GF-D8 (cell line): ENCODE data around the gene ZNF805.
"Not testable (repeated sequence)": the region's sequence is repeated elsewhere in the genome, so short reads cannot be mapped to it uniquely, and the experiment has no call there.

Experiments
- DNase-seq: peaks from one replicate; lab custom pipeline; 2025; lab: John Stamatoyannopoulos, UW

The ZNF805 gene

DNA sequence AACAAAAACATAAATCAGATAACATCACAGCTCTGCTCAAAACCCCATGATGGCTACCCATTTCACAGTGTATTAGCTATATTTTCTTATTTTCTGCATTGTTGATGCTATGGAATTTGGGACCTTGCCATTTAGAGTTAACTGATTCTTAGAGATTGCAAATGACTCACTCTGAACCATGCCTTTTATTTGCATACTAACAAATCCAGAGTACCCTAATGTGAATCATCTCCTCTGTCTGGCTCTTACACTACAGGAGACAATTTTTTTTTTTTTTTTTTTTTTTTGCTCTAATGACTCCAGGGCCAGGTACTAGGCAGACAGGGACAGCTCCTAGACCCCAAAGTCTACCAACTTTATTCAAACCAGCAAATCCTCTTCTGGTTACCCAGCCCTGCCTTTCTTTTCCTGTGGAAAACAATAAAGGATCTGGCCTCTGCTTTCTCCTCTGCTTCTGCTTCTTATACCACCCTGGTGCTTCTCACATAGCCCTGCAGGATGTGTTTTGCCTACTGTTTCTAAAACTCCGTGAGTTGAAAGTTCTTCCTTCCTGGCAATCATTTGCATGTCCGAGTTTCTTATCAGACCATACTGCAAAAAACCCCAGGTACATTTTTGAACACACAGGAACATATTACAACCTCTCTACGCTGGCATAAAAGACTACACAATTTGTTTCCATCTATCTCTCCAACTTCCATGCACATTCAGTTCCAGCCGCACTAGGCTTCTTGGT lies 29.3 kb downstream of the ZNF805 start:
- DNase-seq, result no peak

DNA sequence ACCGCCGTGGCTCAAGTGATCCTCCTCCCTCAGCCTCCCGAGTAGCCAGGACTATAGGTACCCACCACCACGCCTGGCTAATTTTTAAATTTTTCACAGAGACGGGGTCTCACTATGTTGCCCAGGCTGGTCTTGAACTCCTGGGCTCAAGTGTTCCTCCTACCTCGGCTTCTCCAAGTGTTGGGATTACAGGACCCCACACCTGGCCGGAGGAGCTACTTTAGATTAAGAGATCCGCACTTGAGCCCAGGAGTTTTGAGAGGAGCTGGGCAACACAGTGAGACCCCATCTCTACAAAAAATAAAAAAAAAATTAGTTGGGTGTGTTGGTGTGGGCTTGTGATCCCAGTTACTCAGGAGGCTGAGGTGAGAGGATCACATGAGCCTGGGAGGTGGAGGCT lies 30.8 kb downstream of the ZNF805 start:
- DNase-seq, result no peak

DNA sequence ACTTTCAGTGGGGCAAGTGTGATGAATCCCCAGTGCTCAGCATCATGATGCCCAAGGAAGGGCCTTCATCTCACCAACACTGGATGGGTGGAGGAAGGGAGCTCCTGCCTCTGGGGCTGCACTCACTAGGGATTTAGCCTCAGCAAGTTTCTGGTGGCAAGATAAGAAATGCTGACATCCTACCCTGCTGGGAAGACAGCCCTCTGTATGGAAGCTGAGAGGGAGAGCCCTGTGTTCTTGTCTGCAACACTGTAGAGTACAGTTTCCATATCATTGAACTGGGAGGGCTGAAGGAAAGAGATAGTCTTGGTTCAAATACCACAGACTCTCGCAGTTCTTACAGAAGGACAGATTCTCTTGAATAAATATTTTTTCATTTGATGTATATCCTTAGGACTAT lies 32.6 kb downstream of the ZNF805 start:
- no peak for DNase-seq

DNA sequence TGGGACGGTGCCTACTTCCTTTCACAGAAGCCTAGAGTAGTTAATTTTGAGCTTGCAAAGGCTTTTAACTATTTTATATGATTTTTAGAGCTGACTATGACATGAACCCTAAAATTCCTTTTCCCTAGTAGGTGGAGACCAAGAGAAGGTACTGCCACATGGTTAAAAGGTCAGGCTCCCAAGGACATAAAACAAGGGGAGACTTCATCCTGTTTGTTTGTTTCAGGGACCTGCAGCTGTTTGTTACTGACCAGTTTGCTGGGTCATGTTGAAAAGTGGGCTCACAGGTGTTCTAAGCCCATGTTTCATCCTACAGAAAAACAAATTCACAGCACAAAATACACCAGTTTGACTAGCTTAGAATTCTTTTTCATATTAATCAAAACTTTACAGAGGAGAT lies 36.0 kb downstream of the ZNF805 start:
- DNase-seq, result no peak

DNA sequence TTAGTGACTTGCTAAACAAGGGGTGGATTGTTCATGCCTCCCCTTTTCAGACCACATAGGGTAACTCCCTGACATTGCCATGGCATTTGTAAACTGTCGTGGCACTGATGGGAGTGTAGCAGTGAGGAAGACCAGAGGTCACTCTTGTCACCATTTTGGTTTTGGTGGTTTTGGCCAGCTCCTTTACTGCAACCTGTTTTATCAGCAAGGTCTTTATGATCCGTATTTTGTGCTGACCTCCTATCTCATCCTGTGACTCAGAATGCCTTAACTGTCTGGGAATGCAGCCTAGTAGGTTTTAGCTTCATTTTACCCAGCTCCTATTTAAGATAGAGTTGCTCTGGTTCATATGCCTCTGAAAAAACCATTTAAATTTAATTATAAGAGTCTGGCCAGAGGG lies 38.0 kb downstream of the ZNF805 start:
- not testable (repeated sequence) for DNase-seq

DNA sequence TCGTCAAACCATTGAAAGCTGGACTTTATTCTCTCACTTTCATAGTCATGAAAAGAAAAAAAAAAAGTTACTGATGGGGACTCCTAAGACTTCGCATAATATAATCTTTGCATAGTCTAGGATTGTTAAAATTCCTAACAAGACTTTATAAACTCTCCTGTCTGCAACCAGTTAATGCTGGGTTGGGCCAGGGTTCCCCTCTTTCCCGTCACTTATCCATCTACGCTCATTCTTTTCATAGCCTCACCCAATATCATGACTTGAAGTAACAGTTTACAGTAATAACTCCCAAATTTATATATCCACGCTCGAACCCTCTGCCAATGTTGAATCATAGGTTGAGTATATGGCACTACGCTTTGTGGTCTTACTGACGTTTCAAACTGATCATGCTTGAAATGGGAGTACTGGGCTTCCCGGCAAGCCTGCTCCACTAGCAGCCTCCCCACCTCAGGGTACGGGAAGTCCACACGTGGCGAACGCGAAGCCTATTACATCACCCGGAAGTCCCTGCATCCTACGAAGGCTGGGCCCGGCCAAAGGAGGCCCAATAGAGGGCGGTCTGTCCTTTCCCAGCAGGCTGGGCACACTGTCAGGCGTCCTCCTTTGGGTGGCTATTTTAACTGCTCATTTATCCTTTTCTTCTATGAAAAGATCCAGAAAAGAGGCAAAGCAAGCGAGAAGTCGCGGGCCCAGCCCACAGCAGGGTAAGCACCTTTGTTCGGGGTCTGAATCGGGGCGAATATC lies 39.2 kb downstream of the ZNF805 start:
- DNase-seq, result peak; percentile 87

DNA sequence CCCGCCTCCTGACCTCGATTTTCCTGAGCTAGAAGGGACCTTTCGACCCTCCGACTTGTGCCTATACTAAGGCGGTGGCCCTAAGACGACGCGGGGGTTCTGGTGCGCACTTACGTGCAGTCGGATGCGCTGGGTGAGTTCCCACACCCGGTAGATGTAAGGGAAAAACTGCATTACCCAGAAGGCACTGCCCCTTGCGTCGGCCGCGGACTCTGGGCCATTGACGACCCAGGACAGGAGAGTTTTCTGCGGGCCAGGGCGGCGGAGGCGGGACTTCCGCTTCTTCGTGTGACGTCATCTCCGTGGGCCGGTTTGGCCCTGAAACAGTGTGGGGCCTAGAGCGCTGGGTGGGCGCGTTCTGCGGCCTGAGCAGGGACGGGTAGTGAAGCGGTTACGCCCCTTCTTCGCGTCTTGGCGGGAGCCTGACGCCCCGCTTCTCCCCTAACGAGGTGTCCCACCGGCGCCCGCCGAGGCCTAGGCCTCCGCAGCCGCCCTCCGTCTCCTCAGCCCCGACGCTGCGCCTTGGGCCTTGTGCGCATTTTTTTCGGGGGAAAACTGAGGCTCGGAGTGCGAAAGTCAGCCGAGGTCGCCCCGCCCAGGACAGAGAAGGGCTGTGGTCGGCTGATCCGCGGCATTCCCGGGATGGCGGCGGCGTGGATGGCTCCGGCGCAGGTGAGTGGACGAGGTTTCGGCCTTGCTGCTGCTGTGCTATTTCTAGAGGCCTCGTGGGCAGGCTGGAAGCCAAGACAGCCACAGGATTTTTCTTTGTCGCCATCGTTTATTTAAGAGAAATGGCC lies 39.9 kb downstream of the ZNF805 start, which contains the start of gene ZNF460:
Gene ZNF460, plus strand, starts transcription at position 321 of the 797 bp plus-strand sequence. Its CDS starts 322 bp downstream, at position 643.
- peak; percentile 88 for DNase-seq

DNA sequence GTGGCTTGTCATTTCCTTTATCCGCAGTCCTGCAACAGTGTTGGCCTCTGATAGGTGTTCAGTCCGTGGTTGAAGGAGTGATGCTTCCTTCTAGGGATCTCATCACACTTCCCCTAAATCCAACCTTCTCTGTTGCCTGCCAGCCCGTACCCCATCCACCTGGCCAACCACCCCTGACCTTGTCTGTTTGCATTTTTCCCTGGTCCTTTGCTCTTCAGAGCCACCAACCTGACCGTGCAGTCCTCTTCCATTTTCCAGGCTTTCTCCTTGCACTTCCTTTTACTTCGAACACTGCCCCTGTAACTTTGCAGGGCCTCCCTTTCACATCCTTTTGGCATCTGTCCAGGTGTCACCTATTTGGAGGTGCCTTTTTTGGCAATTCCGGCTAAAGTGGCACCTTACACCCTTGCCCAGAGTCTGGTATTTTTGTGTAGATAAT lies 40.5 kb downstream of the ZNF805 start:
- no peak for DNase-seq

DNA sequence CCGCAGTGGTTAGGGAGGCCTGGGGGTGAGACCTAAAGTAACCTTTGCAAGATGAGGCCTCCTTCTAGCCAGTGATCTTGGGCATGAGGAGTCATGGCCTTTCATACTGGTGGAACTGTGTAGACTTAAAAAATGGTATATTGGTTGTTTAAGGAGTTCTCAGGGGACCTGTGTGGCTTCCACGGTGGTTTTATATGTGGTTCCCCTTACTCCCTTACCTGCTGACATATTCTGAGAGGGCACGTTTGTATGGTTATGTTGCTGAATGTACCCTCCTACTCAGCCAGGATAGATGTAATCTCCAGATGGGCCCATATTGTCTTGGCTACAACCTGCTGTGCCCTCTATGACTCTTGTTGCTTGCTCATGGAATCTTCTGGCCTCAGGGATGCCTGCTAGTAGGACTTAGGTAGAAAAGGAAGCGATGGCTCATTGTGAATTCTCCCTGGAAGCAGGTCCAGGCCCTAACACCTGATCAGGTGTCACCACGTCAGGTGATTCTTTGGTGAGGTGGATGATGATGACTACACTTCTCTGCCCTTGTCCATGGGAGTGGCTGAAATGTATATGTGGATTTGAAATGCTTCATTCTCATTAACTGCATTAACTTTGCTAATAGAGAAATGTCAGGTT lies 41.7 kb downstream of the ZNF805 start:
- no peak for DNase-seq

DNA sequence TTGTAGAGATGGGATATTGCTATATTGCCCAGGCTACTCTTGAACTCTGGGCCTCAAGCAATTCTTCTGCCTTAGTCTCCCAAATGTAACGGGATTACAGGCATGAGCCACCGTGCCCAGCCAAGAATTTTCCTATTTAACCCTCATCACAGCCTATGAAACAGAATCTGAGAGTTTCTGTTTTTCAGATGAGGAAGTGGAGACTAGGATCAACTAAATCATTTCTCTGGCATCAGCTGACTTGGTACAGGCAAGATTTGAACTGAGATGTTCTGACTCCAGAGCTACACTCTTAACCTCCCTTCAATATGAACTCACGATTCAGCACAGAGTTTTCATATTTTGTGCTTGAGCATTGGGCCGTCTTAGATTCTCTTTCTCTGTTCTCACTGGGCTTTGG lies 47.9 kb downstream of the ZNF805 start:
- no peak for DNase-seq

DNA sequence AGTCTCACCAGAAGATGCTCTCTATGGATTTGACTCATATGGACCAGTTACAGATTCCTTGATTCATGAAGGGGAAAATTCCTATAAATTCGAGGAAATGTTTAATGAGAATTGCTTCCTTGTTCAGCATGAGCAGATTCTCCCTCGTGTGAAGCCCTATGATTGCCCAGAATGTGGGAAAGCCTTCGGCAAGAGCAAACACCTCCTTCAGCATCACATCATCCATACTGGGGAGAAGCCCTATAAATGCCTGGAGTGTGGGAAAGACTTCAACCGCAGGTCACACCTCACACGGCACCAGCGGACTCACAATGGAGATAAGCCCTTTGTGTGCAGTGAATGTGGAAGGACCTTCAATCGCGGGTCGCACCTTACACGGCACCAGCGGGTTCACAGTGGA lies 50.5 kb downstream of the ZNF805 start:
- no peak for DNase-seq

DNA sequence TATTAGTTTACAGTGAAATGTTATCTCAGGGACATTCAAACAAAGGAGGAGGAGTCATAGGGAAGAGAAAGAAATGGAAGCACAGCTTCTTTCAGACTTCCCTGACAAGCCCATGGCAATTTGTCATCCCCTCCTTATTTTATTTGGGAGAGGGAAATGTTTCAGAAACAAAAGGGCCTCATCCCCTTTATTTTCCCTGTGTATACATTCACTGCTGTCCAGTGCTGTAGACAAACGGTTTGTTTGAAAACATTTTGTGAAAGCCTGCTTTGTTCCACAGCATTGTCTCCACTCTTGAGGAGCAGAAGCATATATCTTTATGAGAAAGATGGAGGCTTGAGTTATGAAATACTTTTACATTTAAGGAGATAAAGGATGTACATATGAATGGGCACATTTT lies 52.1 kb downstream of the ZNF805 start:
- no peak for DNase-seq

DNA sequence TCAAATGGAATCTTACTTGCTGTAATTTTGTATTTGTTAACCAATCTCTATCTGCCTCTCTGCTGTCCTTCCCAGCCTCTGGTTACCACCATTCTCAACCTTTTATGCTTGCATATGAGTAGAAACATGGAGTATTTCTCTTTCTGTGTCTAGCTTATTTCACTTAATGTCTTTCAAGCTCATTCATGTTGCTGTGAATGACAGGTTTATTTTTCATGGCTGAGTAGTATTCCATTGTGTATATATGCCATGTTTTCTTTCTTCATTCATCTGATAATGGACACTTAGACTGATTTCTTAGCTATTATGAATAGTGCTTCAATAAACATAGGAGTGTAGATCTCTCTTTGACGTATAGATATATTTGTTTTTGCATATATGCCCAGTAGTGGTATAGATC lies 53.3 kb downstream of the ZNF805 start:
- DNase-seq, result no peak

DNA sequence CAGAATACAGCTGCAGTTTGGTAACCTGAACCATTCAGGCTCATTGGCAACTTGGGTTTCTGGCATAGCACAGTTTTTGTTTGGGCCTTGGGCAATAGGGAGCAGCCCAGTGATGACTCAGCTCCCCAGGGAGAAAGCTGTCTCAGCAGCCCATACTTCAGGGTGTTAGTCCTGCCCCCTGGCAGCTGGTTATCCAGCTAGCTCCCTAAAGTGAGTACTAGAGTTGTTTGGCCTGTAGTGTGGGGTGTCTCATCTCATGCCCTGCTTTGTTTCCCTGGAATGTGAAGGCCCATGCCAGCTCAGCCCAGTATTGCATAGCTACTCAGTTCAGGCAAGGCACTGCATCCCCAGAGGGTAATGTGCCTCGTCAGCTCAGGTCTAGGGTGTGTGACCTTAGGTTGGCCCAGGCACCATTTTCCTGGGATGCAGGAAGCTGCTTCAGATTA lies 61.6 kb downstream of the ZNF805 start:
- DNase-seq, result no peak

DNA sequence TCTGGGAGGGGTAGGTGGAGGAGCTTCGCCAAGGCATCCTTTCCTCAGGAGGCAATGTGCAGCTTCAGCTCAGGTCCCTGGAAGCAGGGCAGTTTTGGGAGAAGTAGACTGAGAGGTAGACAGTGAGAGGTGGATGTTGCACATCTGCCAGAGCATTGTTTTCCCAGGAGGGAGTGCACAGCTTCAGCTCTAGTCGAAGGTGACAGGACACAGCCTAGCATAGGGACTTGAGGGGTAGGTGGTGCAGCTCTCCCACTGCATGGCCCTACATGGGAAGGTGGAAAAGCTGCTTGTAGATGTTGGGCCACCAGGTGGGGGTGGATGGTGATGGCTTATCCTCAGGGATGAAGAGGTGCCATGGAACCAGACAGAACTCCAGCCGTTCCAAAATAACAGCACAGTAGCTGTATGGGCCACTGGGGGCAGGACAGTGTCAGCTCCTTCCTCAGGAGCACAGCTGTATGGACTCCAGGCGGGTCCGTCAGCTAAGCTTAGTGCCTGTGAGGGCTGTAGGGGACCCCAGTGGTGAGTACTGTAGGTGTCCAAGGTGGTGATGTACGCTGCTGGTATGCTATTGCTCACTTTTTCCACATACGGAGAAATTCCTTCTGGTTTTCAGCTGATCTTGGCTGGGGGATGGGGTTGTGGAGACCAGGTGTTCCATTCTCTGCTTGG lies 62.4 kb downstream of the ZNF805 start:
- DNase-seq, result no peak
